ENCODE measurements around the gene SGPP2.

GRCh38 chr2:222492683-222493082, 68.3 kb downstream of the SGPP2 start:
- TF ChIP-seq, protein P1, sequence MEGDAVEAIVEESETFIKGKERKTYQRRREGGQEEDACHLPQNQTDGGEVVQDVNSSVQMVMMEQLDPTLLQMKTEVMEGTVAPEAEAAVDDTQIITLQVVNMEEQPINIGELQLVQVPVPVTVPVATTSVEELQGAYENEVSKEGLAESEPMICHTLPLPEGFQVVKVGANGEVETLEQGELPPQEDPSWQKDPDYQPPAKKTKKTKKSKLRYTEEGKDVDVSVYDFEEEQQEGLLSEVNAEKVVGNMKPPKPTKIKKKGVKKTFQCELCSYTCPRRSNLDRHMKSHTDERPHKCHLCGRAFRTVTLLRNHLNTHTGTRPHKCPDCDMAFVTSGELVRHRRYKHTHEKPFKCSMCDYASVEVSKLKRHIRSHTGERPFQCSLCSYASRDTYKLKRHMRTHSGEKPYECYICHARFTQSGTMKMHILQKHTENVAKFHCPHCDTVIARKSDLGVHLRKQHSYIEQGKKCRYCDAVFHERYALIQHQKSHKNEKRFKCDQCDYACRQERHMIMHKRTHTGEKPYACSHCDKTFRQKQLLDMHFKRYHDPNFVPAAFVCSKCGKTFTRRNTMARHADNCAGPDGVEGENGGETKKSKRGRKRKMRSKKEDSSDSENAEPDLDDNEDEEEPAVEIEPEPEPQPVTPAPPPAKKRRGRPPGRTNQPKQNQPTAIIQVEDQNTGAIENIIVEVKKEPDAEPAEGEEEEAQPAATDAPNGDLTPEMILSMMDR (tag by site-specific recombination; IDR thresholded peaks at IDR 0.05), result no peak
- no peak for TF ChIP-seq ZNF707 (tag by site-specific recombination; IDR thresholded peaks at IDR 0.05)
- no peak for TF ChIP-seq BCL11A (tag by site-specific recombination; IDR thresholded peaks at IDR 0.05; ENCODE audit: low read depth)
- TF ChIP-seq ZNF530 (tag by site-specific recombination; IDR thresholded peaks at IDR 0.05; ENCODE audit: low read depth), result no peak
- TF ChIP-seq ZNF274 (IDR thresholded peaks at IDR 0.05; ENCODE audit: low read length), result no peak
- no peak for TF ChIP-seq ZNF274 (tag by site-specific recombination; IDR thresholded peaks at IDR 0.05; ENCODE audit: borderline replicate concordance)
